ENCODE results near the gene MPP1.

Gene MPP1

DNA sequence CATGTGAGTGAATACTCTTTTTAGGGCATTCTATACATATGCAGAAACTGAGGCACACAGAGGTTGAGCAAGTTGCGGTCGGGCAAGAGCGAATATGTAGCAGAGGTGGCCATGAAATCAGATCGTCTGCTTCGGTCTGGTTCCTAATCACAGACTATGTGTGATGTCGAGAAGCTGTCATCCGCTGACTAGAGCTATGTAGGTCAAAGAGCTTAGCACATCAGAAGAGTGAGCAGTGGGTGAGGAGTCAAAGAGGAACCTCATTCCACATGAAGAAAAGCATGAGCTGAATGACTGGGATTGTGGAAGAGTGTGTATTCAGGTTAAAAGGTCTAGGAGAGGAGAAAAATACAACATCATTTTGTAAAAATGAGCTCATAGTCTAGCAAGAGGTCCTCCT lies 73.4 kb downstream of the MPP1 start:
- DNase-seq (ENCODE audit: low read depth in 2 of 2) = peak; percentile 61 to 70
- H3K4me3 ChIP-seq (replicated peaks in 1 of 2; ENCODE audit: low read depth in 2 of 2, low read length in 2 of 2) = no peak overlapping the region
- TF ChIP-seq, protein P1, sequence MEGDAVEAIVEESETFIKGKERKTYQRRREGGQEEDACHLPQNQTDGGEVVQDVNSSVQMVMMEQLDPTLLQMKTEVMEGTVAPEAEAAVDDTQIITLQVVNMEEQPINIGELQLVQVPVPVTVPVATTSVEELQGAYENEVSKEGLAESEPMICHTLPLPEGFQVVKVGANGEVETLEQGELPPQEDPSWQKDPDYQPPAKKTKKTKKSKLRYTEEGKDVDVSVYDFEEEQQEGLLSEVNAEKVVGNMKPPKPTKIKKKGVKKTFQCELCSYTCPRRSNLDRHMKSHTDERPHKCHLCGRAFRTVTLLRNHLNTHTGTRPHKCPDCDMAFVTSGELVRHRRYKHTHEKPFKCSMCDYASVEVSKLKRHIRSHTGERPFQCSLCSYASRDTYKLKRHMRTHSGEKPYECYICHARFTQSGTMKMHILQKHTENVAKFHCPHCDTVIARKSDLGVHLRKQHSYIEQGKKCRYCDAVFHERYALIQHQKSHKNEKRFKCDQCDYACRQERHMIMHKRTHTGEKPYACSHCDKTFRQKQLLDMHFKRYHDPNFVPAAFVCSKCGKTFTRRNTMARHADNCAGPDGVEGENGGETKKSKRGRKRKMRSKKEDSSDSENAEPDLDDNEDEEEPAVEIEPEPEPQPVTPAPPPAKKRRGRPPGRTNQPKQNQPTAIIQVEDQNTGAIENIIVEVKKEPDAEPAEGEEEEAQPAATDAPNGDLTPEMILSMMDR (IDR thresholded peaks at IDR 0.05; ENCODE audit: low read depth, low read length) = no peak

DNA sequence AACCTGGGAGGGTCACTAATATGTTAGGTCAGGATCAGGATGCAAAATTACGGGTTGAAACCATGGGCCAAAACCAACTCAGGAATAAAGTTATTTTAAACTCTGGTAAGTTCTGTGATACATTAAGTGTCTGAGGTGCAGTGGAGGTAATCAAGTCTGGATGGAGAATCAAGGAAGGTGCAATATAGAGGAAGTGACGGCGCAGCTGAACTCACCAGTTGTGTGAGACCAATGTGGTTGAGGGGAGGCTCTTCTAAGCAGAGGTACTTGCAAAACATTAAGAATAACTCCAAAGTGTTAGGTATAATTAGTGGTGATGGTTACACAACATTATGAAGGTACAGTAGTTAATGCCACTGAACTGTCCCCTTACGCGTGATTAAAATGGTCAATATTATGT lies 74.1 kb downstream of the MPP1 start:
- TF ChIP-seq, protein P1 (IDR thresholded peaks at IDR 0.05; ENCODE audit: low read depth, low read length) = no peak
- H3K4me3 ChIP-seq (replicated peaks in 1 of 2; ENCODE audit: low read depth in 2 of 2, low read length in 2 of 2) = no peak overlapping the region
- no peak for DNase-seq (ENCODE audit: low read depth in 2 of 2)

DNA sequence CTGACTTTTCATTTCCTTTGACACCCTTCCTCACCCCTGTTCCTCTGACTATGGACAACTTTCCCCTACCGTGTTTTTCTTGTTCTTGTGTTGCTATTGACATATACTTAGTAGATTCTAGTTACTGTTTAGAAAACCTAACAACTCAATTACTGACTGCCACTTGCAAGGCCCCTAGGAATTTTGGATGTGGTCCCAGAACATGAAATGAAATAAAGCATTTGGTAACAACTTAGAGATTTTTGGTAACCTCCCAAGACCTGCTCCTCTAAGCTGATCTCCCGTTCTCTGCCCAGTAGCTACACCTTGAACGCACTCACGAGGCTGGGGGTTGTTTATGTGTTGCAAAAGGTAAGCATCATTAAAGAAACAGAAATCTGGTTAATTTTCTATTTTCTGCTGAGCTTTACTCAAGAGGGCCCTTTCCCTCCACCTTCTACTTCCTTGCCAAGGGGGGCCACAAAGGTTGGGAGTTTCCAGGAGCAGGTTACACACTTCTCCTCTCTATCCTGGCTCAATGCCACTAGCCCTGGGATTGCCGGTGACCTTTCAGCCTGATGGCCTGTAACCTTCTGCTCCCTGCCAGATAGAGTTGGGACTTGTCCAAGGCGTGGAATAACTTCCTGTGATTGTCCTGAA lies 74.9 kb downstream of the MPP1 start:
- peak; percentile 83 to 91 for DNase-seq (ENCODE audit: low read depth in 2 of 2)
- TF ChIP-seq, protein P1 (IDR thresholded peaks at IDR 0.05; ENCODE audit: low read depth, low read length) = no peak

DNA sequence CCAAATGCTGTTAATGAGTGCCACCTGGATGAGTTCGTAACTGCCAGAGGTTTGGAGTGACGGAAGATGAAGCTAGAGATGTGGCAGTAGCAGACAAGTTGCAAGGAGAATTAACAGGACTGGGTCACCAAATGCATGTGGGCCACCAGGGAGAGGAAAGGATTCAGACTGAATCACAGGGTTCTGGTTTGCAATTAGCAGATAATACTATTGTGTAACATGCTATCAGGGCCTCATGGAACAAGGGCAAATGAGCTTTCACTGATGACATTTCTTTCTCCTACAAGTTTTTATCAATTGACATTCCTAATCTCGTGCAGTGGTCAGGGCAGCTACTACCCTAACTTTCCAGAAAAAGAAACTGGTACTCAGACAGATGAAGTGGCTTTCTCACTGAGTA lies 75.8 kb downstream of the MPP1 start:
- H3K4me3 ChIP-seq (replicated peaks in 1 of 2; ENCODE audit: low read depth in 2 of 2, low read length in 2 of 2) = no peak overlapping the region
- DNase-seq (ENCODE audit: low read depth in 2 of 2) = peak in 1 of 2 donors; percentile 29
- TF ChIP-seq, protein P1 (IDR thresholded peaks at IDR 0.05; ENCODE audit: low read depth, low read length) = no peak

More for the DNA sequence above, 74.9 kb downstream of the MPP1 start:
- H3K4me3 ChIP-seq (replicated peaks in 1 of 2; ENCODE audit: low read depth in 2 of 2, low read length in 2 of 2) = no peak overlapping the region

Measured in cardiac fibroblast (primary cell).